ENCODE data around the gene PPFIBP2. TPM values are rescaled to one million over a fixed set of nuclear protein-coding genes. Genes with fewer than 3 reads are reported as not detected.

The PPFIBP2 gene
- 10 to 100 TPM in 1 of 2 experiments, 1 to 10 TPM in 1; 7.8 to 10.0 TPM for total RNA-seq

DNA sequence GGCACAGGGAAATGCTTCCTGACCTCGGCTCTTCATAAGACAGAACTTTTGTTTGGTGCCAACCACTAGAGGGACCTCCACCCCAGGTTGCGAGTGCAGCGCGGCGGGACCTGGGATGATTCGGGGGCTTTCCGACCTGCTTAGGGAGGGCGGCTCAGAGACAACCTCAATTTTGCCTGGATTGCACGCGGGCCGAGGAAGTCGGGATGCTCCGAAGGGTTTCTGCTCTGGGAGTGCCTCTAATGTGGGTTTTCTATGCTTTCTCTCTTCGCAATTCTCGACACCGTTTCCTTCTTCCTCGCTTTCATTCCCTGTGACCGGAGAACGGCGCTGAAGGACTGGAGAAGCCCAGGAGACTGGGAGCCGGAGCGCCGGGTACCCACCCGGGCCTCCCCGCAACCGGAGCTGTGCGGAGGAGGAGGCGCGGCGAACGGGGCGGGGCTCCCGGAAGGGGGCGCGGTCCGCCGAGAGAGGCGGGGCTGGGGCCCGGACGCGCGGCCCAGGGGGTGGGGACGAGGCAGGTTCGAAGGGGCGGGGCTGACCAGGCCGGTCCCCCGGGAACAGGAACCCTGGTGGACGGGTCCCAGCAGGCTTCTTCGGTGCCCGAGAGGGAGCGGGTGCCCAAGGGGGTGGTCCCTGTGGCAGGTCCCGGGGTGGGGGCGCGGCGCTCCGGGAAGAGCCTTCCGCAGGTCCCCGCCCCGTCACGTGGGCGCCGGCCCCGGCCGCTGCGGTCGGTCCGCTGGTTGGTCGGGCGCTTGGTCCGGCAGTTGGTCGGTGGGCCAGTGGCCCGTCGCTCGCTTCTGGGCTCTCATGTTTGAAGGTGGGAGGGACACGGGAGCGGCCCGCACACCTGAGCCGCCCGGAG, at the start of gene PPFIBP2:
PPFIBP2 (plus strand) TSS at position 766 of the 865 bp plus-strand sequence. CDS start 35,477 bp downstream, outside the sequence.
- peak; percentile 95 for ATAC-seq
- H3K4me3 Mint-ChIP-seq: peak within 1 kb of the TSS; percentile 83
- H3K4me1 Mint-ChIP-seq: peaks cover 19% of the 10 kb centered on the region
- peaks cover 25% of the 10 kb centered on the region for H3K27me3 Mint-ChIP-seq
- DNase-seq: peak; percentile 85
- CTCF ChIA-PET: interaction anchor here (0.6 to 5.3 kb wide), 27 partner anchors 8 to 183 kb away, joined by 3 to 38 read pairs (median 4); no protein-coding TSS in a partner anchor
- H3K27ac Mint-ChIP-seq: peak within 1 kb of the TSS; percentile 85
- peaks cover 1% of the 10 kb centered on the region for H3K36me3 Mint-ChIP-seq
- H3K9me3 Mint-ChIP-seq (ENCODE audit: low read depth): no peaks in the 10 kb centered on the region

DNA sequence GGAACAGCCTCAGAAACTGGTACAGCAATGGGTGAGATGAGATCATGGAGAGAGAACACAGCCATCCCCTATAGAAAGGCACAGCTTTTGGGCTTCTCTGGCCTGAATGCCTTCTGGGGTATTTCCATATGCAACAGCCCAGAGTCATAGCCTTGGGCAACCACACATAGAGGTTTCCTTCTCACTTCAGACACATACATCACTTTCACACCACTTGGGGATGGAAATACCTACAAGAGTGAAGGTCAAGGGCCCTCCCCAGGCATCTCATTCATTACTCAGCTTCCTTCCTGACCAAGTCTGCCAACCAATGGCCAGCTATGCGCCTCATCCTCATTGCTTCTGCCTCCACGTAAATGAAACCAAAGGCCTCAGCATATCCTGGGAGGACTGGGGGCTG, 46.1 kb upstream of the PPFIBP2 start:
- H3K9me3 Mint-ChIP-seq (ENCODE audit: low read depth): no peaks in the 10 kb centered on the region
- no peaks in the 10 kb centered on the region for H3K36me3 Mint-ChIP-seq
- no peak for DNase-seq
- peaks cover 4% of the 10 kb centered on the region for H3K4me1 Mint-ChIP-seq
- CTCF ChIA-PET: no interaction called here
- H3K4me3 Mint-ChIP-seq: no peak overlapping the region
- H3K27me3 Mint-ChIP-seq: no peaks in the 10 kb centered on the region
- no peak overlapping the region for H3K27ac Mint-ChIP-seq
- no peak for ATAC-seq

DNA sequence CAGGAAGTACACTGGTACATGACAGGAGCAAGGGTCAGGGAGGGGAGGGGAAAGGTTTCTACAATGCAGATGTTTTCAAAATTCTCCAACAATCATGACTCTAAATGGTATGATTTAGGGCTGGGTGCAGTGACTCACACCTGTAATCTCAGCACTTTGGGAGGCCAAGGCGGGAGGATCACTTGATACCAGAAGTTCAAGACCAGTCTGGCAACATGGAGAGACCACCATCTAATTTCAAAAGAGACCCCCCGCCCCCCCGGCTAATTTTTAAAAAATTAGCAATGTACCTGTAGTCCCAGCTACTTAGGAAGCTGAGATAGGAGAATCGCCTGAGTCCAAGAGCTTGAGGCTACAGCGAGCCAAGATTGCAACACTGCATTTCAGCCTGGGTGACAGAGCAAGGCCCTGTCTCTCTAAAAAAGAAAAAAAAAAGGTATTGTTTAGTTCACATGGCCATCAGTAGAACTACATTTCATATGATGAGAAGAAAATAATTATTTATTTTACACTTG, 44.4 kb upstream of the PPFIBP2 start:
- no peak overlapping the region for H3K27ac Mint-ChIP-seq
- peaks cover 4% of the 10 kb centered on the region for H3K4me1 Mint-ChIP-seq
- H3K27me3 Mint-ChIP-seq: no peaks in the 10 kb centered on the region
- no peak for DNase-seq
- ATAC-seq: no peak
- no peaks in the 10 kb centered on the region for H3K9me3 Mint-ChIP-seq (ENCODE audit: low read depth)
- H3K4me3 Mint-ChIP-seq: no peak overlapping the region
- CTCF ChIA-PET: no interaction called here
- no peaks in the 10 kb centered on the region for H3K36me3 Mint-ChIP-seq

DNA sequence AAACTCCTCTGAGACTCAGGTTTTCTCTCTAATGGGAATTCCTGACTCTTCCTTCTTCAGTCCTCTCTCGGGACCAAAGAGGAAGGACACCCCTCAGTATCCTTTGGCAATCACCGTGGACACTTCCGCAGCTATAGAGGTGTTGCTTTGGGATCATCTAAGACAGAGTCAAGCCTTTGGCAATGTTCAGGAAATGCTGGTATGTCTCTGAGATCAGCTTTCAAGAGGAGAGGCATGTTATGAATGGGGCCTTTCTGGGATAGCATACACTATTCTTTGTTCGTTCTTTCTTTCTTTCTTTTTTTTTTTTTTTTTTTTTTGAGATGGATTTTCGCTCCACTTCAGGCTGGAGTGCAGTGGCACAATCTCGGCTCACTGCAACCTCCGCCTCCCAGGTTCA, 42.7 kb upstream of the PPFIBP2 start:
- ATAC-seq (no peak), DNase-seq (no peak)
- Mint-ChIP-seq H3K4me1 (peaks cover 4% of the 10 kb centered on the region), H3K27me3 (no peaks in the 10 kb centered on the region), H3K9me3 (ENCODE audit: low read depth) (no peaks in the 10 kb centered on the region), H3K36me3 (no peaks in the 10 kb centered on the region), H3K27ac (no peak overlapping the region), H3K4me3 (no peak overlapping the region)
- CTCF ChIA-PET: no interaction called here

DNA sequence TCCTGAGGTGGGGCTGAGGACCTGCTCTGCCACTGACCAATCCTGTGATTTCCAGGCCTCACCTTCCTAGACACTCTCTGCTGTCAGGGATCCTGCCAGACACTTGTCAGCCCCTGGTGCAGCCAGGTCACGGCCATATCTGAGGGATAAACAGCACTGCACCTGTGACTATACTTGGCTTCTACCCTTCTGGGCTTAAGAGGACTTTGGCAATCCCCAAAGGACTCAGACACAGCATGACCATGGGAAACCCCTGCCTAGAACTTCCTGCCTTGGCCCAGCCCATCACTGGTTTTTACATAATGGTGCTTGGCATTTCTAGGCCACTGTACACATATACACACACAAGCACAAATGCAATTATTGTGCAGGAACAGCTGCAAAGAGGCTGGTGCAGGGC, 40.1 kb upstream of the PPFIBP2 start:
- H3K36me3 Mint-ChIP-seq: no peaks in the 10 kb centered on the region
- no peak overlapping the region for H3K4me3 Mint-ChIP-seq
- no peak overlapping the region for H3K27ac Mint-ChIP-seq
- DNase-seq (no peak), ATAC-seq (no peak)
- H3K27me3 Mint-ChIP-seq: no peaks in the 10 kb centered on the region
- H3K4me1 Mint-ChIP-seq: no peaks in the 10 kb centered on the region
- CTCF ChIA-PET: interaction anchor here (1.0 kb wide), 1 partner anchor 31 kb away, joined by 3 read pairs; no protein-coding TSS in a partner anchor
- no peaks in the 10 kb centered on the region for H3K9me3 Mint-ChIP-seq (ENCODE audit: low read depth)

DNA sequence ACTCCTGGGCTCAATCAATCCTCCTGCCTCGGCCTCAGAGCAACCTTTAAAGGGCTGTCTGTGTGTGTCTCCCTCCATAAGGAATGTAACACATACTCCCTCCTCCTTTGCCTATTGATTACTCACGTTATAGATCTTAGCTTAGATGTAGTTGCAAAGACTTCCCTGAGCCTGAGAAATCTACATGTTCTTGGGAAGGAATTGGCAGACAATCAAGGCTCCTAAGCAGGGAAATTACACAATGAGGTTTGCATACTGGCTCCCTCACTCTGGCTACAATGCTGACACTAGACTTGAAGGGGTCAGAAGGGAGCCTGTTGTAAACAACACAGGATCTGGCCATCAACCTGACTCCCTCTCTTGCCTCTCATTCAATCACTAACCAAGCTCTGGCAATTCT, 33.7 kb upstream of the PPFIBP2 start:
- Mint-ChIP-seq H3K4me3 (no peak overlapping the region), H3K9me3 (ENCODE audit: low read depth) (no peaks in the 10 kb centered on the region), H3K27me3 (peaks cover 3% of the 10 kb centered on the region), H3K4me1 (no peaks in the 10 kb centered on the region), H3K36me3 (no peaks in the 10 kb centered on the region), H3K27ac (no peak overlapping the region)
- DNase-seq (no peak), ATAC-seq (no peak)
- CTCF ChIA-PET: interaction anchor here (1.2 kb wide), 1 partner anchor 91 kb away, joined by 3 read pairs; no protein-coding TSS in a partner anchor

DNA sequence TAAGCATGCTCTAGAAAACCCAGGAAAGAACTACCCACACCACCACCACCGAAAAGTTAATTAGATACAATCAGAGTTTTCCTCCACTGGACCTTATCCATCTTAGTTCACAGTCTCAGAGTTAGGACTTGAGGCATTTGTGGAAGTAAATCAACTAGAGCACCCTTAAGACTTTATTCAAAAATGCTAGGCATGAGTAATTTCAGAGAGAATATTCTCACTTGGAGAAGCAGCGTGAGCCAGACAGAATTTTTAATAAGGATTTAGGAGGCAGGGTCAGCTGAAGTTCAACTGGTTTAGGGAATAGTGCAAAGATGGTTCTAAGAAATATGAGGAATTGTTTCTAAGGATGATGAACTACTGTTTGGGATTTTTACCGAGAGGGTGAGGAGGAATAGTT, 29.7 kb upstream of the PPFIBP2 start:
- DNase-seq: no peak
- H3K4me1 Mint-ChIP-seq: no peaks in the 10 kb centered on the region
- peaks cover 5% of the 10 kb centered on the region for H3K27me3 Mint-ChIP-seq
- no peaks in the 10 kb centered on the region for H3K9me3 Mint-ChIP-seq (ENCODE audit: low read depth)
- H3K4me3 Mint-ChIP-seq: no peak overlapping the region
- no peaks in the 10 kb centered on the region for H3K36me3 Mint-ChIP-seq
- ATAC-seq: no peak
- no peak overlapping the region for H3K27ac Mint-ChIP-seq
- CTCF ChIA-PET: no interaction called here

DNA sequence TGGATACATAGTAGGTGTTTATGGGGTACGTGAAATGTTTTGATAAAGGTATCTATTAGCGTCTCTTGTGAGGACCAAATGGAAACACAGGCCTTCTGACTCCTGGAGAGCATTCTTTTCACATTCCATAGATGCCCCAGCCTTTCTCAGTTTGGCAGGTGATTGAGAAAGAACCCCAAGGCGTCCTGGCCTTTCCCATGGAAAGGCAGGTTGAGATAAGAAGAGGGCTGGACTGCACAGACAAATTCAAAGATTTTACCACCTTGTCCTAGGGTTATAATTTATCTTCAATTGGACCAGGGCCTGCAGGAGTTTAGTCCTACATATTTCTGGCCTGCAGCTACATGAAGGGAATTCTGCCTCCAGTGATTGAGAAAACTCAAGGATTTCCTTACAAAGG, 29.2 kb upstream of the PPFIBP2 start:
- H3K27ac Mint-ChIP-seq: no peak overlapping the region
- H3K36me3 Mint-ChIP-seq: no peaks in the 10 kb centered on the region
- CTCF ChIA-PET: no interaction called here
- H3K27me3 Mint-ChIP-seq: peaks cover 10% of the 10 kb centered on the region
- no peak overlapping the region for H3K4me3 Mint-ChIP-seq
- no peak for DNase-seq
- H3K9me3 Mint-ChIP-seq (ENCODE audit: low read depth): no peaks in the 10 kb centered on the region
- H3K4me1 Mint-ChIP-seq: no peaks in the 10 kb centered on the region
- ATAC-seq: no peak

DNA sequence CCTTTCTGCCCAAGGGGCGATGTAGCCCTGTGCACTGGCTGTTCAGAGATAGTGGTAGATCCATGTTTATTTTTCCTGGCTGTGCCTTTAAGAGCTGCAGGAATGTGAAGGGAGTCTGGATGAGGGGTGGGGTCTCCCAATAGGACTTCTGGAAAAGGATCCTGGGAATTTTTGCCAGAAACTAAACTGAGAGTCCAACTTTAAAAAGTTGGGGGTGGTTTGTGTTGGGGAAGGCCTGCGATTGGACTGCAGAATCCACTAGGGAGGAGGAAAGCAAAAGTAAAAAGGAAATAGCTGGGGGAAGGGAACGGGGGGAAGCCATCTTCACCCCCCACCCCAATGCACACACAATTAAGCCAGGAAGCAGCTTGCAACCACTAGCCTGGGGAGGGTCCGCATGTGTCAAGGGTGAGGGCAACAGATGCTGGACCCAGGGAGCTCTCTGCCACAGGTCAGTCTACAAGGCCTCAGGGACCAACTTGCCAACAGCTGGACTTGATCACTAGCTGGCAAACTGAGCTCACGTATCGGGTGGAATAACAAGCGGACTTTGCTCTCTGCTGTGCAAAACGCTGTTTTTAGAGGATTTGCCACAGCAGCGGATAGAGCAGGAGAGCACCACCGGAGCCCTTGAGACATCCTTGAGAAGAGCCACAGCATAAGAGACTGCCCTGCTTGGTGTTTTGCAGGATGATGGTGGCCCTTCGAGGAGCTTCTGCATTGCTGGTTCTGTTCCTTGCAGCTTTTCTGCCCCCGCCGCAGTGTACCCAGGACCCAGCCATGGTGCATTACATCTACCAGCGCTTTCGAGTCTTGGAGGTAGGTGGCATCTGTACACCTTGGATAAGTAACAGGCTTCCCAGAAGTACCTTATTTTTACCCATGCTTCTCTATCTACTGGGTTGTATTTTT, 28.4 kb upstream of the PPFIBP2 start, which contains the start of gene OLFML1:
OLFML1 (plus strand) TSS at position 321 of the 912 bp plus-strand sequence; CDS start at position 691, 370 bp downstream.
- Mint-ChIP-seq H3K4me3 (no peak within 1 kb of the TSS), H3K27ac (no peak within 1 kb of the TSS), H3K36me3 (no peaks in the 10 kb centered on the region), H3K27me3 (peaks cover 10% of the 10 kb centered on the region), H3K4me1 (no peaks in the 10 kb centered on the region), H3K9me3 (ENCODE audit: low read depth) (no peaks in the 10 kb centered on the region)
- DNase-seq (no peak), ATAC-seq (no peak)
- CTCF ChIA-PET: interaction anchor here (2.4 kb wide), 1 partner anchor 172 kb away, joined by 6 read pairs; no protein-coding TSS in a partner anchor

DNA sequence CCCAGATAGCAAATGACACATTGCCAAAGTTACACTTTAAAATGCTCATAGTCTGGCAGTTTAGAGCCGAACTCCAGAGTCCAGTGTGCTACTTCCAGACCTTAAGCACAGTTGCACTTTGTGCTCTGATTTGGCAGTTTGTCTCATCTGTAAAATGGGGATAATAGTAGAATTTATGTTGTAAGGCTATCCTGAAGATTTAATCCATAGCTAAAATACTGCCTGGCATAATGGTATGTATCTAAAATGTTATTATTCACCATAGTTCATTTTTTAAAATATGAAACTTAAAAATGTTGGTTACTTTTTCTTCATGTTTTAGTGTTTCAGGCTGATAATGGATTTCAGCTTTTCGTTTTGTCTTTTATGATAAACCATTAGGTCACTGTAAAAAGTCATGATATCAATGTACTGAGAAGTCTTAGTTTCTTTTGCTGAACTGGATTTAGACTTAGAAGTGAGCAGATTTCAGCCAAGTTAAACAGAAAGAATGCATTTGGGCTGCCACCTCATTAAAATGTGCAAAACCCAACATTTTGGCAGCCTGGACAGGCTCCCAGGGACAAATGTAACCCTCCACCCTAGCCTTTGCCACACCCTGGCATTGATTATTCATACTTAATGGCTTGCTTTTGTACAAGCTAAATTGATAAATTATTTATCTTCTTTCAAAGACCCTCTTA, 27.6 kb upstream of the PPFIBP2 start:
- DNase-seq (no peak), ATAC-seq (no peak)
- Mint-ChIP-seq H3K9me3 (ENCODE audit: low read depth) (no peaks in the 10 kb centered on the region), H3K4me3 (no peak overlapping the region), H3K27ac (no peak overlapping the region), H3K27me3 (peaks cover 10% of the 10 kb centered on the region), H3K4me1 (no peaks in the 10 kb centered on the region), H3K36me3 (no peaks in the 10 kb centered on the region)
- CTCF ChIA-PET: interaction anchor here (2.4 kb wide), 1 partner anchor 171 kb away, joined by 6 read pairs; no protein-coding TSS in a partner anchor

DNA sequence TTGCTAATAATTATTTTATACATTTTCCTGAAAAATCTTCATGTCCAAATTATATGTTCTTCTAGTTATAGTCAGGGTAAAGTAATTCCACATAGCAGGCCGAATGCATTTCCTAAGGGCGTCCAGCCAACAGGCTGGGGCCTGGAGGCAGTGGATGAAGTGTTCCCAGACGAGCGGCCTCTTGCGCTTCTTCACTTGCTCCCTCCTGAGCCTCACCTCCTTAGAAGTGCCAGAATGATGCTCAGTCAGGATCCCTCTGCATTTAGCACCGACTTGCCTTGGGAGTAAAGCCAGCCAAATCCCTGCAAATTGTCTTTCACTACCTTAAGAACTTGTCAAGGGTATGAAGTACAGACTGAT, 27.0 kb upstream of the PPFIBP2 start:
- H3K36me3 Mint-ChIP-seq: no peaks in the 10 kb centered on the region
- ATAC-seq: no peak
- H3K4me3 Mint-ChIP-seq: no peak overlapping the region
- DNase-seq: no peak
- H3K27me3 Mint-ChIP-seq: peaks cover 10% of the 10 kb centered on the region
- no peaks in the 10 kb centered on the region for H3K9me3 Mint-ChIP-seq (ENCODE audit: low read depth)
- CTCF ChIA-PET: interaction anchor here (2.4 kb wide), 1 partner anchor 171 kb away, joined by 6 read pairs; no protein-coding TSS in a partner anchor
- H3K4me1 Mint-ChIP-seq: no peaks in the 10 kb centered on the region
- H3K27ac Mint-ChIP-seq: no peak overlapping the region

DNA sequence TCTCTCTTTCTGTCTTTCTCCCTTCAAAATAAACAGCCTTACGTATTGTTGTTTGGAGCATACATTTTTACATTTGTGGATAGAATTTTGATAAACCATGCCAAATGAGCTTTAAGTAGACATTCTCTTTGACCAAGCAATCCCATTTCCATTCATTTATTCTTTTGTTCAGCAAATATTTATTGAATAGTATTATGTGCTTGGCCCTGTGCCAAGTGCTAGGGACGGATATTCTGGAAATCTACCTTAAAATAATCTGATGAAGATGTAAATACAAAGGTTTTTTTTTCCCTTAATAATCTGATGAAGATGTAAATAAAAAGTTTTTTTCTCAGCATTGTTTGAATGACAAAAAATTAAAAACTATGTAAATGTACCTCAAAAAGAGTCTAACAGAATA, 26.4 kb upstream of the PPFIBP2 start:
- CTCF ChIA-PET: interaction anchor here (2.4 kb wide), 1 partner anchor 170 kb away, joined by 6 read pairs; no protein-coding TSS in a partner anchor
- Mint-ChIP-seq H3K4me3 (no peak overlapping the region), H3K36me3 (no peaks in the 10 kb centered on the region), H3K4me1 (no peaks in the 10 kb centered on the region), H3K27ac (no peak overlapping the region), H3K9me3 (ENCODE audit: low read depth) (no peaks in the 10 kb centered on the region), H3K27me3 (peaks cover 10% of the 10 kb centered on the region)
- ATAC-seq: no peak
- no peak for DNase-seq

DNA sequence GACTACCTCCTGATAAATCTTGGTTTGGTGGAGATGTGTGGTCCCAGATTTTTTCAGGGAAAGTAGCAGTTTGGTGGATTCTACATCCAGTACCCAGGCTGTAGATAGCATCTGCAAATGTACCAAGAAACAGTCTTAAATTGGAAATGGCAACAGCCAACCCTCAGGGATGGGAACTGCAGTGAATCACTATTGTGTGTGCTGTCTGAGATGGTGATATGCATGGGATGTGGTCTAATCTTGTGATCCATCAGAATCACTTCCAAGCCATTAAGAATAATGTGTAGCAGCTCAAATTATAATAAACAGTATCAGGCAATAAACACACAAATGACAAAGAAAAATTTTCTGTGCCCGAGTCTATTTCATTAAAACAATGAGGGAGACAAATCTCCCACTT, 25.1 kb upstream of the PPFIBP2 start:
- CTCF ChIA-PET: no interaction called here

More for the DNA sequence above, 25.1 kb upstream of the PPFIBP2 start:
- H3K9me3 Mint-ChIP-seq (ENCODE audit: low read depth): no peaks in the 10 kb centered on the region
- no peaks in the 10 kb centered on the region for H3K36me3 Mint-ChIP-seq
- H3K4me3 Mint-ChIP-seq: no peak overlapping the region
- DNase-seq (no peak), ATAC-seq (no peak)
- H3K27ac Mint-ChIP-seq: no peak overlapping the region
- peaks cover 10% of the 10 kb centered on the region for H3K27me3 Mint-ChIP-seq
- no peaks in the 10 kb centered on the region for H3K4me1 Mint-ChIP-seq
